GM18868 (cell line): ENCODE measurements around the gene CEP76.

ENCODE experiments used
- ATAC-seq: cut with Tn5 transposase; IDR thresholded peaks from one replicate; pipeline ENCODE4 v1.9.1; 2021; ENCODE audit warnings: mild to moderate bottlenecking, moderate library complexity; ENCODE audit not compliant: unreplicated experiment

CEP76 gene

DNA sequence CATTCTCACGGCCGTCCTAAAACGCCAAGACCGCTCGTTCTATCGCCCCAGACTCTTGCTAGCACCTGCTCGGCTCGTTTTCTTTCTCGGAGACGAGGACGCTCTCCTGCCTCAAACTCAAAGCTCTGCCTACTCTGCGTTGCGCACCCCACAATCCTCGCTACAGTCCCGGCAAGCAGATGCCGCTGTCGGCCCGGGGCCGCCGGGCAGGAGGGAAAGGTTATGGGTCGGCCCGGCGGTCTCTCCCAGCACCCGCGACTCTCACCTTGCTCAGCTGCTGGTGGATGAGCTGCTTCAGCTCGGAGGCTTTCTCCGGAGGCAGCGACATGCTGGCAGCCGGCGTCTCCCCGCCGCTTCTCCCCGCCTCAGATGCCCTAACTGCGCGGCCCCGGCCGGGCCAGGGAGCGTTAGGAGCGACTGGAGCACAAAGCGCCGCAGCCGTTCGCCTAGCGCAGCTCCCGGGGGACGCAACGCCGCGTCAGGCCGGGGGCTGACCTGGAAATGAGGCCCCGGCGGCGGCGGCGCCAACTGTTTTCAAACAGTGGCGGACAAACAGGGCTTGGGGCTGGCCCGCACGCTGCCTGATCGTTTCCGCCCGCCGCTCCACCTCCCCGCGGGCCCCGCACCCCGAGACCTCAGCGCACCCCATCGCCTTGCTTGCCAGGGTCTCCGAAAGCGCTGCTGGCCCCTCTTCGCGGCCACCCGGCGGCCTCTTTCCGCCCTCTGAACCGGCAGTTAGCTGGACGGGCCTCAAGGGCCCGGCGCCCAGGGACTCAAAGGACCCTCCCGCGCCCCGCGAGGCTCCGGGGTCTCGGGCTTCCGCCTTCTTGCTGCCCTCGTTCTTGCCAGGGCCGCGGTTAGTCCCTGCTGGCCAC is at the start of gene CEP76, which contains the start of gene PSMG2:
CEP76 (minus strand) TSS at position 503 of the 875 bp plus-strand sequence; CDS start at position 328, 175 bp downstream.
PSMG2 (plus strand) TSS at position 822 of the 875 bp plus-strand sequence. CDS start 66 bp downstream, outside the sequence.
- ATAC-seq: peak; percentile 83

DNA sequence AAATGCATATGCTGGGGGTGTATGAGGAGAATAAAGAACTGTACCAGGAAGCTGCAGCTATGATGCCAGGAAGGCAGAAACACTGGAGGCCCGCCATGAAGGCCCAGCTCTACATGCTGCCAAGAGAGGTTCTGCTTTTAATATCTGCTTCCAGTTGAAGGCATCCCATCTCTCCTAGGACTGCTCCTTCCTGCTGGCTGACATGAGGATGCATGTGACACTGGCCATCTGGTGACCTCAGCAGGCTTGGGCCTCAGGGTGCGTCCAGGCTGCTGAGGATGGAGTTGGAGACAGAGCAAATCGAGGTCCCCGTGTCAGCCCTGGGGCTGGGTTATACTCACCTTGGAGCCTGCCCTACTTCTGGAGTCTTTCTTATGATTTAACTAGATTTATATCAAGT is 49.4 kb upstream of the CEP76 start:
- ATAC-seq: no peak

GRCh38 chr18:12751503-12751884 is 49.0 kb upstream of the CEP76 start:
- ATAC-seq: no peak

DNA sequence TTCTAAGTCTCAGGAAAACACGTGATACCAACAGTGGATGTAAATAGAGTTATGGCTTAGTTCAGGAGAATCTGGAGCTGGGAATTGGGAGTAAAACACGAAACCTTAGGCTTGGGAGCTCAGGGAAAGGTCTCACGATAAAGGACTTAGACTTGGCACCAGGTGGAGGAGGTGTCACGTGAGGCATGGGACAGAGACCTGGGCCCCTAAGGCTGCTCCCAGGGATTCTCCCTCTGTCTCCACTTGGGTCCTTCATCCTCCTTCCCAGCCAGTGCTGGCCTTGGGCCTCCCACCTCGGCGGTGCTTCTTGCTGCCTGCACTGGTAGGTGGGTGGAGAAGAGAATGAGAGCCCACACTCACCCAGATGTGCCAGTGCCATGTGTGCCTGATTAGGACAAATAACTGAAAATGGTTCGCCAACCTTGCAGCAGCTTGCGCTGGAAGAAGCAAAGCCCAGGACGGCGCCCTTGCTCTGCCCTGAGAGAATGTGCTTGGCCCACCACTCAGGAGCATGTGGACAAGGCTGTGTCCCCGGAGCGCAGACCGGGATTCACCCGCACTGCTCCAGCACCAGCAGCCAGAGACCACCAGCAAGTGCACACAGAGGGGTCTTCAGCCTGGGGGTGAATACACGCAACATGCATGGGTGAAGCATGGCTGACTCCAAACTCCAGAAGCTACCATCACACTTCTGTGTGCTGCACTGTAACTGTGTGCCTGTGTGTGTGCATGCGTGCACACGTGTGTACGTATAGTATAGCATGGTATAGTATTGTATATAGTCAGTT is 48.4 kb upstream of the CEP76 start:
- no peak for ATAC-seq

GRCh38 chr18:12750076-12750714 is 47.7 kb upstream of the CEP76 start:
- no peak for ATAC-seq

DNA sequence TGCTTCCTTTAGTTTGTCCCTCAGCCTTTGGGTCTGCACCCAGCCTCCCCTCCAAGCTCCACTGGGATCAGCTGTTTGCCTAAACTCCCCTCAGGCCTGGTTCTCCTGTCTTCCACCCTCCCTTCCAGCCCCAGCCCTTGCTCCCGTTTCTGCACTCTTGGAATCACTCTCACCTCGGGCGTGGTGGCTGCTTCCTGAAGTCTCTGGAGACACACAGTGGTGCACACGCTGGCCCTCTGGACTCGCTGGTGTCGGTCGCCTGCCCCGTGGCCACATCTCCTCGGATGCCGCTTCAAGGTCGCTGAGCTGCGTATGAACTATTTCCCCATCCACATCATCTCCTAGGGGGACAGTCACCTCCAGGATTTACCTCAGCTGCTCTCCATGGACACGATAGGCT is 46.6 kb upstream of the CEP76 start:
- no peak for ATAC-seq

GRCh38 chr18:12748671-12749070 is 46.1 kb upstream of the CEP76 start:
- no peak for ATAC-seq

- no peak for ATAC-seq
Observed at GRCh38 chr18:12747530-12748315, 45.2 kb upstream of the CEP76 start.

- ATAC-seq: no peak
Observed at GRCh38 chr18:12745095-12745795, 42.7 kb upstream of the CEP76 start.

- ATAC-seq: no peak
Observed at GRCh38 chr18:12744103-12744502, 41.6 kb upstream of the CEP76 start.

- no peak for ATAC-seq
Observed at GRCh38 chr18:12742453-12742852, 39.9 kb upstream of the CEP76 start.

- ATAC-seq: no peak
Observed at GRCh38 chr18:12741351-12741750, 38.8 kb upstream of the CEP76 start.

- ATAC-seq: no peak
Observed at GRCh38 chr18:12737243-12737902, 34.9 kb upstream of the CEP76 start.

DNA sequence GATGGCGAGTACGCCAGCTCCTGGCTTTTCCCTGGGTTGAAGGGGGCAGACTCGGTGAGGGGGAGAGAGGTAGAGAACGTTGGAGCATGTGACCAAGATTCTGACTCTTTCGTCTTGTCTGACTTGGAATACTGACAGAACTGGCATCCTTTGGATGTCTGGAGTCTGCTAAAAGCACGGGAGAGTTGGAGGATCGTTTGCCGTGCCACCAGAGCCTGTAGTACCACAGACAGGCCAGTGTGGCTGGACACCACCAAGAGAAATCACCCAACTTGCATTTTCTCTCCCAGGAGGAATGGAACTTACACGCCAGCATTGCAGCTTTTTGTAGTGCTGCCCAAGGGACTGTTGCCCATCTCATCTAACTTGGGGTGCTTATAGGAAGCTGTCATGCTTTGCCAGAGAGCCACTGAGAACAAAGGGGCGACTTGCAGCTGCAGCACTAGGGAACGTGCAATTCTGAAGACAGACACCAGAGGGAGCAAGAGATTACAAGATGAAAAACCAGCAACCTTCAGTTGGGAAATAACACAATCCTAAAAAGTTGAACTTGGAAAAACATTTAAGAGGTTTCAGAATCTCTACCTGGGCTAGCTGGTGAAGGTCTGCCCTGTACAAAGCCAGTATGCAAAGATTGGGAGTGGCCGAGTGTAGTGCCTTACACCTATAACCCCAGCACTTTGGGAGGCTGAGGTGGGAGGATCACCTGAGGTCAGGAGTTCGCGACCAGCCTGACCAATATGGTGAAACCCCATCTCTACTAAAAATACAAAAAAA is 24.4 kb upstream of the CEP76 start:
- ATAC-seq: no peak

GRCh38 chr18:12726331-12726730 is 23.8 kb upstream of the CEP76 start:
- no peak for ATAC-seq

- ATAC-seq: no peak
Observed at GRCh38 chr18:12722731-12723130, 20.2 kb upstream of the CEP76 start.

GRCh38 chr18:12721495-12722275 is 19.2 kb upstream of the CEP76 start:
- ATAC-seq: no peak

GRCh38 chr18:12711446-12711845 is 8.9 kb upstream of the CEP76 start:
- no peak for ATAC-seq
